Prostate gland (tissue), 2 donors: ENCODE measurements around the gene SAMSN1.
"Not testable (repeated sequence)": the region's sequence is repeated elsewhere in the genome, so short reads cannot be mapped to it uniquely, and the experiment has no call there.

ENCODE experiments used
- POLR2A ChIP-seq: fragments of 450-650 bp; IDR thresholded peaks from one replicate; pipeline ENCODE4 v1.6.1; 2016; ENCODE audit warnings: antibody characterized with exemption, mild to moderate bottlenecking
- POLR2AphosphoS5 ChIP-seq: sonication (generic); formaldehyde crosslinking; IDR thresholded peaks from one replicate; pipeline ENCODE4 v1.6.1; 2017; ENCODE audit warnings: antibody characterized with exemption
- TF ChIP-seq, protein P1 (sequence below), 4 experiments: fragments of 200-600 bp in 2 of 4; fragments of 450-650 bp in 2 of 4; sonication (generic) in 2 of 4; IDR thresholded peaks; 1 replicate in 3 of 4; 2 replicates in 1 of 4; pipeline ENCODE4 v1.5.1; 2016 to 2019; ENCODE audit warnings: antibody characterized with exemption in 4 of 4, mild to moderate bottlenecking in 2 of 4, moderate library complexity in 2 of 4

DNA sequence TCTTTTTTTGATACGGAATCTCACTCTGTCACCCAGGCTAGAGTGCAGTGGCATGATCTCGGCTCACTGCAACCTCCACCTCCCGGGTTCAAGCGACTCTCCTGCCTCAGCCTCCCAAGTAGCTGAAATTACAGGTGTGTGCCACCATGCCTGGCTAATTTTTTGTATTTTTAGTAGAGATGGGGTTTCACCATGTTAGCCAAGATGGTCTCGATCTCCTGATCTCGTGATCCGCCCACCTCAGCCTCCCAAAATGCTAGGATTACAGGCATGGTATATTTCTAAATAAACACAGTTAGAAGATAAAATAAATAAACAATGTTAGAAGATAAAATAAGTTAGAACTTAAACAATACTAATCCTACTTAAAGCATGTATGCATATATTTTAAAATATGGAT, 604 bp upstream of the SAMSN1 start:
- TF ChIP-seq, protein P1, sequence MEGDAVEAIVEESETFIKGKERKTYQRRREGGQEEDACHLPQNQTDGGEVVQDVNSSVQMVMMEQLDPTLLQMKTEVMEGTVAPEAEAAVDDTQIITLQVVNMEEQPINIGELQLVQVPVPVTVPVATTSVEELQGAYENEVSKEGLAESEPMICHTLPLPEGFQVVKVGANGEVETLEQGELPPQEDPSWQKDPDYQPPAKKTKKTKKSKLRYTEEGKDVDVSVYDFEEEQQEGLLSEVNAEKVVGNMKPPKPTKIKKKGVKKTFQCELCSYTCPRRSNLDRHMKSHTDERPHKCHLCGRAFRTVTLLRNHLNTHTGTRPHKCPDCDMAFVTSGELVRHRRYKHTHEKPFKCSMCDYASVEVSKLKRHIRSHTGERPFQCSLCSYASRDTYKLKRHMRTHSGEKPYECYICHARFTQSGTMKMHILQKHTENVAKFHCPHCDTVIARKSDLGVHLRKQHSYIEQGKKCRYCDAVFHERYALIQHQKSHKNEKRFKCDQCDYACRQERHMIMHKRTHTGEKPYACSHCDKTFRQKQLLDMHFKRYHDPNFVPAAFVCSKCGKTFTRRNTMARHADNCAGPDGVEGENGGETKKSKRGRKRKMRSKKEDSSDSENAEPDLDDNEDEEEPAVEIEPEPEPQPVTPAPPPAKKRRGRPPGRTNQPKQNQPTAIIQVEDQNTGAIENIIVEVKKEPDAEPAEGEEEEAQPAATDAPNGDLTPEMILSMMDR (IDR thresholded peaks at IDR 0.05), result not testable (repeated sequence)
- not testable (repeated sequence) for TF ChIP-seq POLR2A, POLR2AphosphoS5
